ENCODE data around the gene AVP. TPM values are rescaled to one million over a fixed set of nuclear protein-coding genes. Genes with fewer than 3 reads are reported as not detected.
A peak's percentile ranks its signal among the peaks of the same experiment; 100 is the strongest.

The AVP gene
- total and polyA plus RNA-seq, 2 of the 13 experiments (the other 11 are each of a cell fraction or from before 2014, with no cell fraction given), result 0.12 TPM; not detected in 1

GRCh38 chr20:3037654-3038053, 46.9 kb downstream of the AVP start (continued):
- TF ChIP-seq ETS1 (CRISPR knock-in tag; IDR thresholded peaks at IDR 0.05) (no peak), ZNF282 (IDR thresholded peaks at IDR 0.05; ENCODE audit: partially characterized antibody) (no peak)

- Histone ChIP-seq H3K36me3 (replicated peaks in 1 of 2; ENCODE audit: control insufficient read depth in 1 of 2, insufficient read depth in 2 of 2, low read length in 2 of 2) (peaks cover 46 to 68% of the 10 kb centered on the region in 2 experiments), H2AFZ (ENCODE audit: low read length) (no peak overlapping the region), H3K27me3 (ENCODE audit: control insufficient read depth in 1 of 2, insufficient read depth in 2 of 2, low read length in 2 of 2) (no peaks in the 10 kb centered on the region), H3K79me2 (ENCODE audit: insufficient read depth, low read length) (no peaks in the 10 kb centered on the region), H3K4me1 (ENCODE audit: insufficient read depth, low read length) (peaks cover 13% of the 10 kb centered on the region), H3K27ac (ENCODE audit: extremely low read length, insufficient read depth, low read length) (no peak overlapping the region), H3K9ac (ENCODE audit: insufficient read depth, low read depth, low read length) (no peak overlapping the region), H3K4me2 (ENCODE audit: low read depth, low read length) (no peak overlapping the region), H3K9me3 (ENCODE audit: low read length) (no peaks in the 10 kb centered on the region), H4K20me1 (ENCODE audit: insufficient read depth, low read length) (no peaks in the 10 kb centered on the region), H3K4me3 (replicated peaks in 1 of 3; ENCODE audit: insufficient read depth in 1 of 3, low read depth in 2 of 3, low read length in 3 of 3) (no peak overlapping the region)
- WGBS (ENCODE audit: low lambda C conversion rate), result 91% methylated on average over 8 of the region's 8 CpGs
- CTCF ChIA-PET (ENCODE audit: low intra/inter-chr PET ratio, low total read pairs), result no interaction called here
- no peak for DNase-seq (ENCODE audit: low spot score)
- intact Hi-C loops (cut with micrococcal nuclease; ENCODE audit: unreplicated experiment), result no loop called here
- TF ChIP-seq TEAD3 (CRISPR knock-in tag; optimal IDR thresholded peaks at IDR 0.05; ENCODE audit: borderline replicate concordance), result peak; percentile 19
- TF ChIP-seq ARNT (IDR thresholded peaks at IDR 0.05), result no peak
- no peak for ATAC-seq
- no peak for FAIRE-seq
- POLR2A ChIA-PET, result no interaction called here
- BruUV-seq (replicated peaks), result no TSS peak
- in situ Hi-C loops (cut with HindIII; ENCODE audit: extremely low pct_ligation_motif_present, low pct_unique_long_range_greater_than_20kb), result no loop called here
These were observed 51.9 kb downstream of the AVP start for GRCh38 chr20:3032624-3033023.

Other genes starting within 250 kb of the AVP start
- 12.6 and 40.1 TPM in 2 replicates for gene PCED1A, start 244.1 kb downstream of the AVP start, total RNA-seq (2016; rRNA removed; fragmentation: Illumina TruSeq; extraction: Trizol)
- gene PCED1A, start 244.1 kb downstream of the AVP start, polyA plus RNA-seq (2011; rRNA removed), result 84.2 and 92.3 TPM in 2 replicates
- 27.6 and 35.4 TPM in 2 replicates for gene VPS16, start 244.0 kb downstream of the AVP start, total RNA-seq (2016; rRNA removed; fragmentation: Illumina TruSeq; extraction: Trizol)
- 34.2 and 44.0 TPM in 2 replicates for gene VPS16, start 244.0 kb downstream of the AVP start, polyA plus RNA-seq (2011; rRNA removed)
- 43.7 and 47.2 TPM in 2 replicates for gene PTPRA, start 211.2 kb downstream of the AVP start, total RNA-seq (2016; rRNA removed; fragmentation: Illumina TruSeq; extraction: Trizol)
- gene PTPRA, start 211.2 kb downstream of the AVP start, polyA plus RNA-seq (2011; rRNA removed), result 107 and 127 TPM in 2 replicates
- not detected in 2 replicates for gene GNRH2, start 41.1 kb downstream of the AVP start, total RNA-seq (2016; rRNA removed; fragmentation: Illumina TruSeq; extraction: Trizol)
- gene GNRH2, start 41.1 kb downstream of the AVP start, polyA plus RNA-seq (2011; rRNA removed), result 0.22 and 0.28 TPM in 2 replicates
- 187 and 201 TPM in 2 replicates for gene MRPS26, start 38.7 kb downstream of the AVP start, total RNA-seq (2016; rRNA removed; fragmentation: Illumina TruSeq; extraction: Trizol)
- gene MRPS26, start 38.7 kb downstream of the AVP start, polyA plus RNA-seq (2011; rRNA removed), result 89.8 and 96.6 TPM in 2 replicates
- gene OXT, start 13.1 kb downstream of the AVP start, total RNA-seq (2016; rRNA removed; fragmentation: Illumina TruSeq; extraction: Trizol), result not detected in 2 replicates
- not detected in 2 replicates for gene OXT, start 13.1 kb downstream of the AVP start, polyA plus RNA-seq (2011; rRNA removed)
- gene FASTKD5, start 75.1 kb upstream of the AVP start, total RNA-seq (2016; rRNA removed; fragmentation: Illumina TruSeq; extraction: Trizol), result 46.8 and 63.4 TPM in 2 replicates
- 34.4 and 36.6 TPM in 2 replicates for gene FASTKD5, start 75.1 kb upstream of the AVP start, polyA plus RNA-seq (2011; rRNA removed)
- gene UBOX5, start 75.1 kb upstream of the AVP start, total RNA-seq (2016; rRNA removed; fragmentation: Illumina TruSeq; extraction: Trizol), result 5.4 and 5.6 TPM in 2 replicates
- gene UBOX5, start 75.1 kb upstream of the AVP start, polyA plus RNA-seq (2011; rRNA removed), result 4.6 and 5.3 TPM in 2 replicates
- 7.4 and 10.1 TPM in 2 replicates for gene LZTS3, start 88.8 kb upstream of the AVP start, total RNA-seq (2016; rRNA removed; fragmentation: Illumina TruSeq; extraction: Trizol)
- 31.3 and 49.2 TPM in 2 replicates for gene LZTS3, start 88.8 kb upstream of the AVP start, polyA plus RNA-seq (2011; rRNA removed)
- gene DDRGK1, start 120.0 kb upstream of the AVP start, total RNA-seq (2016; rRNA removed; fragmentation: Illumina TruSeq; extraction: Trizol), result 75.4 and 149 TPM in 2 replicates
- gene DDRGK1, start 120.0 kb upstream of the AVP start, polyA plus RNA-seq (2011; rRNA removed), result 96.7 and 116 TPM in 2 replicates
- gene ITPA, start 124.8 kb upstream of the AVP start, total RNA-seq (2016; rRNA removed; fragmentation: Illumina TruSeq; extraction: Trizol), result 101 and 103 TPM in 2 replicates
- 60.1 and 73.4 TPM in 2 replicates for gene ITPA, start 124.8 kb upstream of the AVP start, polyA plus RNA-seq (2011; rRNA removed)
- gene SLC4A11, start 154.5 kb upstream of the AVP start, total RNA-seq (2016; rRNA removed; fragmentation: Illumina TruSeq; extraction: Trizol), result 1.1 and 3.9 TPM in 2 replicates
- 24.7 and 27.0 TPM in 2 replicates for gene SLC4A11, start 154.5 kb upstream of the AVP start, polyA plus RNA-seq (2011; rRNA removed)

Measured in HepG2 (cell line).